Osteoblast (primary cell): ENCODE results near the gene SMIM17. TPM values are rescaled to one million over a fixed set of nuclear protein-coding genes. Genes with fewer than 3 reads are reported as not detected.
A peak's percentile ranks its signal among the peaks of the same experiment; 100 is the strongest.

Source experiments
- DNase-seq: peaks from one replicate; pipeline ENCODE4 v3.0.0; 2011; ENCODE audit warnings: low spot score, mixed read lengths; ENCODE audit not compliant: insufficient read length; ENCODE audit errors: missing footprints
- H2AFZ ChIP-seq: 2 replicates; pipeline ENCODE4 v1.6.0; 2011; ENCODE audit warnings: mild to moderate bottlenecking, low read length
- H3K27ac ChIP-seq: 2 replicates; pipeline ENCODE4 v1.5.1; 2011; ENCODE audit warnings: mild to moderate bottlenecking, low read depth, low read length, moderate library complexity
- H3K27me3 ChIP-seq: 2 replicates; pipeline ENCODE4 v1.6.0; 2012; ENCODE audit warnings: mild to moderate bottlenecking, control low read depth, inconsistent platforms, low read length, moderate library complexity; ENCODE audit not compliant: insufficient read depth
- H3K36me3 ChIP-seq: 2 replicates; pipeline ENCODE4 v1.5.1; 2011; ENCODE audit warnings: mild to moderate bottlenecking, low read length, control low read depth, moderate library complexity; ENCODE audit not compliant: insufficient read depth
- H3K4me1 ChIP-seq: 2 replicates; pipeline ENCODE4 v1.5.1; 2011; ENCODE audit warnings: mild to moderate bottlenecking, low read length, control low read depth, moderate library complexity; ENCODE audit not compliant: insufficient read depth
- H3K4me2 ChIP-seq: 2 replicates; pipeline ENCODE4 v1.6.0; 2011; ENCODE audit warnings: mild to moderate bottlenecking, low read length; ENCODE audit not compliant: insufficient read depth
- H3K4me3 ChIP-seq: fragments of 200-600 bp; sonication (generic); 3 replicates; pipeline ENCODE4 v1.5.1; 2012; ENCODE audit warnings: mild to moderate bottlenecking, low read length, inconsistent platforms; ENCODE audit not compliant: insufficient read depth
- H3K79me2 ChIP-seq: 2 replicates; pipeline ENCODE4 v1.6.0; 2012; ENCODE audit warnings: mild to moderate bottlenecking, low read length, control low read depth, inconsistent platforms; ENCODE audit not compliant: insufficient read depth
- H3K9me3 ChIP-seq: 2 replicates; pipeline ENCODE4 v1.5.1; 2011; ENCODE audit warnings: low read depth, low read length, control low read depth
- H4K20me1 ChIP-seq: 2 replicates; pipeline ENCODE4 v1.6.0; 2012; ENCODE audit warnings: mild to moderate bottlenecking, low read length, control low read depth; ENCODE audit not compliant: insufficient read depth
- CTCF ChIP-seq: IDR thresholded peaks from 2 replicates; pipeline ENCODE4 v1.5.1; 2011; ENCODE audit warnings: mild to moderate bottlenecking, low read depth, low read length, moderate library complexity; ENCODE audit errors: extremely low read depth
- total RNA-seq: library from RNA; depleted of rRNA; stranded (reverse); fragments of >200 nt; gene quantifications from 2 replicates; pipeline ENCODE4 v1.2.3, GENCODE V29; 2012

SMIM17 gene
- total RNA-seq = under 0.01 TPM in 1 of 2 replicates, not detected in the other

GRCh38 chr19:56642711-56643459, at the start of gene SMIM17:
Gene SMIM17, plus strand, starts transcription at chr19:56643159. Its CDS starts 2,509 bp downstream, at chr19:56645668.
- peaks cover 3% of the 10 kb centered on the region for H3K9me3 ChIP-seq
- H3K27me3 ChIP-seq = no peaks in the 10 kb centered on the region

GRCh38 chr19:56594446-56594782, 48.5 kb upstream of the SMIM17 start:
- peak overlapping the region; percentile 97 for H3K4me2 ChIP-seq
- peaks cover 5% of the 10 kb centered on the region for H4K20me1 ChIP-seq
- no peak for TF ChIP-seq CTCF

More at GRCh38 chr19:56642711-56643459, at the start of gene SMIM17:
- Histone ChIP-seq H3K4me2 (no peak within 1 kb of the TSS), H3K4me3 (no peak within 1 kb of the TSS), H3K4me1 (no peaks in the 10 kb centered on the region), H2AFZ (no peak within 1 kb of the TSS), H3K36me3 (no peaks in the 10 kb centered on the region), H4K20me1 (no peaks in the 10 kb centered on the region), H3K79me2 (no peaks in the 10 kb centered on the region), H3K27ac (no peak within 1 kb of the TSS)
- no peak for DNase-seq
- TF ChIP-seq CTCF = no peak

DNA sequence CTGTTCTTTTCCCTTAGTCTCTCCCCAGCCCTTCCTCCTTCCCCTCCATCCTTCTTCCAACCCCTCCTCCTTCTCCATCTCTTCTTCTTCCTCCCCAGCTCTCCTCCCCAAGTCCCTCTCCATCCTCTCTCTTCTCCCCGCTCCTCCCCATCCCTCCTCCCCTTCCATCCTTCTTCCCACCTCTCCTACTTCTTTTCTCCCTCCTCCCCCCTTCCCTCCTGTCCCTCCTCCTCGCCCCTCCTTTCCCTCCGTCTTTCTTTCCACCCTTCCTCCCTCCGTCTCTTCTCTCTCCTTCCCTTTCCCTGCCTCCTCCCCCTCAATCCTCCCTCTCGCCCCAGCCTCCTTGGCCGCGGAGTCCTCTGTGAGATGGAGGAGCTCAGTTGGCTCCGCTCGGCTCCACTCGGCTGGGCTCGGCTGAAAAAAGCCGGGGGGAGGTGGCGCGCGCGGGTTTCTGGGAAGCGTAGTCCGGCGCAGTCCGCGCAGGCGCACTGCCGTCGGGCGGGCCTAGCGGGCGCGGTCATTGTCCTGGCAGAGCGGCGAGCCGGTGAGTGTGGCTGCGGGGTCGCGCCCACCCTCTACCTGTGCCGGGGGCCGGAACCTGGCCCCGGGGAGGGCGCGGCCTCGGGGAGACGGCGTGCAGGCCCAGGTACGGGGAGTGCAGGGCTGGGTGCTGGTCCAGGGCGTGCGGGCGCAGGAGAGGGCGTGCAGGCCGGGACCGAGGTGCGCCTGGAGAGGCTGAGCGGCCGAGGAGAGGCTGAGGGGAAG, 48.0 kb upstream of the SMIM17 start, which contains the start of gene ZNF71:
Gene ZNF71 (plus strand): TSS at position 520 of the 765 bp plus-strand sequence. CDS start 6,257 bp downstream, outside the sequence.
- peaks cover 5% of the 10 kb centered on the region for H4K20me1 ChIP-seq
- peak; percentile 99 for DNase-seq
- H3K27ac ChIP-seq = peak within 1 kb of the TSS; percentile 11
- H3K4me2 ChIP-seq = peak within 1 kb of the TSS; percentile 97
- no peaks in the 10 kb centered on the region for H3K9me3 ChIP-seq
- H3K4me1 ChIP-seq = peaks cover 7% of the 10 kb centered on the region
- peaks cover 35% of the 10 kb centered on the region for H3K79me2 ChIP-seq
- no peaks in the 10 kb centered on the region for H3K27me3 ChIP-seq
- TF ChIP-seq CTCF = no peak
- peak within 1 kb of the TSS; percentile 96 for H3K4me3 ChIP-seq
- H3K36me3 ChIP-seq = no peaks in the 10 kb centered on the region
- peak within 1 kb of the TSS; percentile 92 for H2AFZ ChIP-seq

More at GRCh38 chr19:56594446-56594782, 48.5 kb upstream of the SMIM17 start:
- Histone ChIP-seq H3K36me3 (no peaks in the 10 kb centered on the region), H3K27ac (no peak overlapping the region), H3K4me1 (peaks cover 7% of the 10 kb centered on the region), H3K9me3 (no peaks in the 10 kb centered on the region), H3K4me3 (peak overlapping the region; percentile 96), H3K79me2 (peaks cover 35% of the 10 kb centered on the region), H3K27me3 (no peaks in the 10 kb centered on the region), H2AFZ (peak overlapping the region; percentile 92)
- no peak for DNase-seq

- no peak for TF ChIP-seq CTCF
- peak overlapping the region; percentile 11 for H3K27ac ChIP-seq
- DNase-seq = no peak
- no peaks in the 10 kb centered on the region for H3K36me3 ChIP-seq
- peak overlapping the region; percentile 92 for H2AFZ ChIP-seq
- peak overlapping the region; percentile 96 for H3K4me3 ChIP-seq
- peaks cover 38% of the 10 kb centered on the region for H3K79me2 ChIP-seq
- H3K4me2 ChIP-seq = peak overlapping the region; percentile 97
- peaks cover 5% of the 10 kb centered on the region for H4K20me1 ChIP-seq
- no peaks in the 10 kb centered on the region for H3K27me3 ChIP-seq
- H3K4me1 ChIP-seq = peaks cover 7% of the 10 kb centered on the region
- H3K9me3 ChIP-seq = no peaks in the 10 kb centered on the region
These were observed 47.4 kb upstream of the SMIM17 start for GRCh38 chr19:56595548-56595899.
